Activated CD4-positive, alpha-beta T cell treated with anti-CD3 and anti-CD28 coated beads, Interleukin-2, amount 10 ng/mL, durations not matched to agents 24 days and 14 days (primary cell): ENCODE data around the gene SVIP. TPM values are rescaled to one million over a fixed set of nuclear protein-coding genes. Genes with fewer than 3 reads are reported as not detected.

ENCODE experiments used
- DNase-seq: peaks from one replicate; pipeline ENCODE4 v3.0.0; 2022
- H3K27ac Mint-ChIP-seq: one replicate; pipeline ENCODE4 v1.8.0; 2022; ENCODE audit warnings: mild to moderate bottlenecking, mixed read lengths
- H3K27me3 Mint-ChIP-seq: one replicate; pipeline ENCODE4 v1.8.0; 2022; ENCODE audit warnings: mixed read lengths
- H3K36me3 Mint-ChIP-seq: one replicate; pipeline ENCODE4 v1.8.0; 2022; ENCODE audit warnings: low read depth, mild to moderate bottlenecking, mixed read lengths
- H3K4me1 Mint-ChIP-seq: one replicate; pipeline ENCODE4 v1.8.0; 2021; ENCODE audit warnings: mixed read lengths
- H3K4me3 Mint-ChIP-seq: one replicate; pipeline ENCODE4 v1.8.0; 2022; ENCODE audit warnings: mild to moderate bottlenecking, moderate library complexity, mixed read lengths
- H3K9me3 Mint-ChIP-seq: one replicate; pipeline ENCODE4 v1.8.0; 2021; ENCODE audit warnings: mixed read lengths
- intact Hi-C: fragments of 100-400 bp; cut with micrococcal nuclease; formaldehyde crosslinking; loops from one replicate; pipeline ENCODE4 v1.15.1; 2023
- total RNA-seq: library from RNA; stranded (reverse); gene quantifications from 2 replicates; pipeline ENCODE4 v1.2.3, GENCODE V29; 2022

Gene SVIP
- 44.5 and 45.4 TPM in 2 replicates for total RNA-seq

GRCh38 chr11:22829231-22830081 is at the start of gene SVIP:
SVIP (minus strand) TSS chr11:22829801; CDS start chr11:22829748, 53 bp downstream.
- Mint-ChIP-seq H3K4me3 (peak within 1 kb of the TSS; percentile 95), H3K4me1 (peaks cover 10% of the 10 kb centered on the region)

GRCh38 chr11:22878604-22879003 is 49.0 kb upstream of the SVIP start:
- no peaks in the 10 kb centered on the region for H3K27me3 Mint-ChIP-seq
- H3K9me3 Mint-ChIP-seq = no peaks in the 10 kb centered on the region
- DNase-seq = no peak
- no peaks in the 10 kb centered on the region for H3K36me3 Mint-ChIP-seq
- no peak overlapping the region for H3K27ac Mint-ChIP-seq
- intact Hi-C loops = loop anchor here (10.0 kb wide), 1 partner anchor 176 kb away; no protein-coding TSS in a partner anchor
- no peak overlapping the region for H3K4me3 Mint-ChIP-seq
- H3K4me1 Mint-ChIP-seq = no peaks in the 10 kb centered on the region

More at GRCh38 chr11:22829231-22830081, at the start of gene SVIP:
- peaks cover 8% of the 10 kb centered on the region for H3K36me3 Mint-ChIP-seq
- intact Hi-C loops = loop anchor here (1.0 kb wide), 1 partner anchor 204 kb away; the partner anchor contains the start of gene FANCF
- peak within 1 kb of the TSS; percentile 92 for H3K27ac Mint-ChIP-seq
- no peaks in the 10 kb centered on the region for H3K27me3 Mint-ChIP-seq
- DNase-seq = peak; percentile 98
- H3K9me3 Mint-ChIP-seq = no peaks in the 10 kb centered on the region

- H3K9me3 Mint-ChIP-seq = no peaks in the 10 kb centered on the region
- no peak overlapping the region for H3K27ac Mint-ChIP-seq
- no peaks in the 10 kb centered on the region for H3K27me3 Mint-ChIP-seq
- intact Hi-C loops = loop anchor here (10.0 kb wide), 1 partner anchor 177 kb away; no protein-coding TSS in a partner anchor
- H3K4me3 Mint-ChIP-seq = no peak overlapping the region
- no peaks in the 10 kb centered on the region for H3K36me3 Mint-ChIP-seq
- H3K4me1 Mint-ChIP-seq = no peaks in the 10 kb centered on the region
- no peak for DNase-seq
Measured at GRCh38 chr11:22878039-22878438, 48.4 kb upstream of the SVIP start.

- H3K4me1 Mint-ChIP-seq = no peaks in the 10 kb centered on the region
- intact Hi-C loops = loop anchor here (10.0 kb wide), 1 partner anchor 179 kb away; no protein-coding TSS in a partner anchor
- H3K9me3 Mint-ChIP-seq = no peaks in the 10 kb centered on the region
- no peaks in the 10 kb centered on the region for H3K36me3 Mint-ChIP-seq
- H3K27me3 Mint-ChIP-seq = no peaks in the 10 kb centered on the region
- peak; percentile 89 for DNase-seq
- H3K27ac Mint-ChIP-seq = no peak overlapping the region
- H3K4me3 Mint-ChIP-seq = no peak overlapping the region
Measured at GRCh38 chr11:22875869-22876473, 46.4 kb upstream of the SVIP start.

GRCh38 chr11:22869325-22869724 is 39.7 kb upstream of the SVIP start:
- H3K4me3 Mint-ChIP-seq = no peak overlapping the region
- no peak overlapping the region for H3K27ac Mint-ChIP-seq
- intact Hi-C loops = no loop called here
- no peaks in the 10 kb centered on the region for H3K27me3 Mint-ChIP-seq
- no peaks in the 10 kb centered on the region for H3K9me3 Mint-ChIP-seq
- no peaks in the 10 kb centered on the region for H3K4me1 Mint-ChIP-seq
- H3K36me3 Mint-ChIP-seq = no peaks in the 10 kb centered on the region
- DNase-seq = no peak

- no peak for DNase-seq
- Mint-ChIP-seq H3K9me3 (no peaks in the 10 kb centered on the region), H3K27me3 (no peaks in the 10 kb centered on the region), H3K36me3 (no peaks in the 10 kb centered on the region), H3K4me1 (no peaks in the 10 kb centered on the region), H3K4me3 (no peak within 1 kb of the TSS), H3K27ac (no peak within 1 kb of the TSS)
- intact Hi-C loops = no loop called here
Measured at GRCh38 chr11:22860241-22860640, 30.6 kb upstream of the SVIP start, which contains the start of gene CCDC179. CCDC179 (minus strand) TSS chr11:22860474; CDS start chr11:22860421, 53 bp downstream.

- intact Hi-C loops = no loop called here
- Mint-ChIP-seq H3K4me1 (no peaks in the 10 kb centered on the region), H3K27me3 (no peaks in the 10 kb centered on the region), H3K9me3 (no peaks in the 10 kb centered on the region), H3K4me3 (no peak overlapping the region), H3K27ac (no peak overlapping the region), H3K36me3 (no peaks in the 10 kb centered on the region)
- no peak for DNase-seq
Measured at GRCh38 chr11:22859756-22860155, 30.2 kb upstream of the SVIP start.

- DNase-seq = no peak
- no peaks in the 10 kb centered on the region for H3K4me1 Mint-ChIP-seq
- no peaks in the 10 kb centered on the region for H3K9me3 Mint-ChIP-seq
- no peaks in the 10 kb centered on the region for H3K36me3 Mint-ChIP-seq
- no peak overlapping the region for H3K27ac Mint-ChIP-seq
- no peak overlapping the region for H3K4me3 Mint-ChIP-seq
- intact Hi-C loops = no loop called here
- no peaks in the 10 kb centered on the region for H3K27me3 Mint-ChIP-seq
Measured at GRCh38 chr11:22851477-22851876, 21.9 kb upstream of the SVIP start.

- intact Hi-C loops = no loop called here
- Mint-ChIP-seq H3K4me1 (peaks cover 2% of the 10 kb centered on the region), H3K9me3 (no peaks in the 10 kb centered on the region), H3K36me3 (no peaks in the 10 kb centered on the region), H3K27me3 (no peaks in the 10 kb centered on the region), H3K4me3 (no peak overlapping the region), H3K27ac (no peak overlapping the region)
- DNase-seq = no peak
Measured at GRCh38 chr11:22846726-22847125, 17.1 kb upstream of the SVIP start.

- Mint-ChIP-seq H3K4me1 (peaks cover 10% of the 10 kb centered on the region), H3K27ac (no peak overlapping the region), H3K36me3 (no peaks in the 10 kb centered on the region), H3K27me3 (no peaks in the 10 kb centered on the region), H3K4me3 (no peak overlapping the region), H3K9me3 (no peaks in the 10 kb centered on the region)
- DNase-seq = no peak
- intact Hi-C loops = no loop called here
Measured at GRCh38 chr11:22832315-22833015, 2.9 kb upstream of the SVIP start.

GRCh38 chr11:22830082-22830414 is 447 bp upstream of the SVIP start:
- peaks cover 5% of the 10 kb centered on the region for H3K36me3 Mint-ChIP-seq
- intact Hi-C loops = no loop called here
- H3K9me3 Mint-ChIP-seq = no peaks in the 10 kb centered on the region
- H3K27ac Mint-ChIP-seq = peak overlapping the region; percentile 83
- H3K4me1 Mint-ChIP-seq = peaks cover 10% of the 10 kb centered on the region
- H3K4me3 Mint-ChIP-seq = peak overlapping the region; percentile 95
- H3K27me3 Mint-ChIP-seq = no peaks in the 10 kb centered on the region
- DNase-seq = no peak

GRCh38 chr11:22828373-22828772 is 1.2 kb downstream of the SVIP start:
- Mint-ChIP-seq H3K27ac (peak overlapping the region; percentile 56), H3K4me1 (peaks cover 10% of the 10 kb centered on the region), H3K4me3 (peak overlapping the region; percentile 95), H3K9me3 (no peaks in the 10 kb centered on the region), H3K27me3 (no peaks in the 10 kb centered on the region), H3K36me3 (peaks cover 13% of the 10 kb centered on the region)
- intact Hi-C loops = no loop called here
- no peak for DNase-seq

- H3K9me3 Mint-ChIP-seq = peaks cover 5% of the 10 kb centered on the region
- no peaks in the 10 kb centered on the region for H3K4me1 Mint-ChIP-seq
- H3K4me3 Mint-ChIP-seq = no peak overlapping the region
- peaks cover 30% of the 10 kb centered on the region for H3K36me3 Mint-ChIP-seq
- no peak overlapping the region for H3K27ac Mint-ChIP-seq
- no peaks in the 10 kb centered on the region for H3K27me3 Mint-ChIP-seq
- DNase-seq = no peak
- intact Hi-C loops = no loop called here
Measured at GRCh38 chr11:22822203-22822602, 7.4 kb downstream of the SVIP start.

- intact Hi-C loops = no loop called here
- no peak overlapping the region for H3K27ac Mint-ChIP-seq
- no peak overlapping the region for H3K4me3 Mint-ChIP-seq
- H3K27me3 Mint-ChIP-seq = no peaks in the 10 kb centered on the region
- H3K4me1 Mint-ChIP-seq = no peaks in the 10 kb centered on the region
- H3K9me3 Mint-ChIP-seq = no peaks in the 10 kb centered on the region
- H3K36me3 Mint-ChIP-seq = no peaks in the 10 kb centered on the region
- DNase-seq = no peak
Measured at GRCh38 chr11:22809893-22810292, 19.7 kb downstream of the SVIP start.
